Sigmoid colon (tissue), 7 donors: ENCODE measurements around the gene TMPRSS9. TPM values are rescaled to one million over a fixed set of nuclear protein-coding genes. Genes with fewer than 3 reads are reported as not detected.

Experiments
- DNase-seq: peaks from one replicate; pipeline ENCODE4 v3.0.0-alpha.2; 2019
- H3K27ac ChIP-seq, 4 donors: fragments of 200-600 bp; sonication (generic); one replicate each; pipeline ENCODE4 v1.5.1; 2016 to 2019; ENCODE audit warnings: mild to moderate bottlenecking in 1 of 4
- H3K27me3 ChIP-seq, 3 donors: fragments of 200-600 bp; sonication (generic); one replicate each; pipeline ENCODE4 v1.5.1; 2019; ENCODE audit warnings: mild to moderate bottlenecking in 1 of 3
- H3K36me3 ChIP-seq, 4 donors: fragments of 200-600 bp; sonication (generic); one replicate each; pipeline ENCODE4 v1.5.1; 2016 to 2019
- H3K4me1 ChIP-seq, 4 donors: fragments of 200-600 bp; sonication (generic); one replicate each; pipeline ENCODE4 v1.5.1; 2017 to 2019
- H3K4me3 ChIP-seq, 4 donors: fragments of 200-600 bp; sonication (generic); one replicate each; pipeline ENCODE4 v1.5.1; 2017 to 2019; ENCODE audit warnings: mild to moderate bottlenecking in 2 of 4, moderate library complexity in 1 of 4
- H3K9me3 ChIP-seq, 4 donors: fragments of 200-600 bp in 3 of 4; sonication (generic) in 3 of 4; one replicate each; pipeline versions ENCODE4 v1.5.1 to v1.6.1; 2013 to 2019
- CTCF ChIP-seq, 4 experiments: fragments of 450-650 bp in 3 of 4; fragments of 200-600 bp in 1 of 4; IDR thresholded peaks; one replicate each; pipeline ENCODE4 v1.5.1; 2016 to 2019; ENCODE audit warnings: antibody characterized with exemption in 4 of 4, mild to moderate bottlenecking in 3 of 4, moderate library complexity in 2 of 4
- EP300 ChIP-seq, 4 donors: sonication (generic); formaldehyde crosslinking; IDR thresholded peaks; one replicate each; pipeline ENCODE4 v1.6.1; 2017; ENCODE audit warnings: antibody characterized with exemption in 4 of 4
- POLR2A ChIP-seq, 2 donors: fragments of 450-650 bp; IDR thresholded peaks; one replicate each; pipeline ENCODE4 v1.6.1; 2016; ENCODE audit warnings: antibody characterized with exemption in 2 of 2, mild to moderate bottlenecking in 2 of 2, moderate library complexity in 2 of 2
- POLR2AphosphoS5 ChIP-seq, 4 donors: sonication (generic); formaldehyde crosslinking; IDR thresholded peaks; one replicate each; pipeline ENCODE4 v1.6.1; 2017; ENCODE audit warnings: antibody characterized with exemption in 4 of 4
- WGBS, 2 donors: extraction: QIAGEN DNeasy Blood & Tissue Kit; methylation state at CpG; one replicate each; pipeline ENCODE4 v1.1.7; 2013; 5-methylcytosine and 5-hydroxymethylcytosine counted together
- intact Hi-C: fragments of 100-400 bp; cut with DNase I; formaldehyde crosslinking; loops from one replicate; pipeline ENCODE4 v1.15.1; 2023
- polyA plus RNA-seq, 3 donors: library from polyadenylated mRNA; stranded (reverse); fragments of 200-250 nt; gene quantifications; one replicate each; pipeline ENCODE4 v1.2.3, GENCODE V29; 2013
- total RNA-seq, 4 donors: library from RNA; depleted of rRNA; stranded (reverse); fragments of >200 nt; gene quantifications; one replicate each; pipeline ENCODE4 v1.1.0, GENCODE V29; 2016
- donor health status: healthy with polysubstance abuse.
- donor health status: Bipolar disorder and iron deficiency.
- donor health status: healthy.

Gene TMPRSS9
- total and polyA plus RNA-seq, 7 donors = 0.16 to 0.68 (median 0.27) TPM; not detected in 3

GRCh38 chr19:2428756-2429711, 69.0 kb downstream of the TMPRSS9 start:
- H3K4me1 ChIP-seq = peaks cover 0 to 44% (median 39%) of the 10 kb centered on the region in 4 donors
- H3K27me3 ChIP-seq = no peaks in the 10 kb centered on the region
- 86 to 90% methylated on average over 37 of the region's 37 CpGs for WGBS, 2 donors
- peak overlapping the region; percentile 94 to 98 (median 98) for H3K27ac ChIP-seq
- no peaks in the 10 kb centered on the region for H3K9me3 ChIP-seq
- intact Hi-C loops = loop anchor here (1.0 to 10.0 kb wide), 2 partner anchors 27 to 356 kb away; partner anchors contain the start of genes LMNB2, SGTA and THOP1
- peak overlapping the region in 3 of 4 donors; percentile 70 to 98 (median 86) for H3K4me3 ChIP-seq
- no peak for DNase-seq
- TF ChIP-seq POLR2AphosphoS5 (IDR thresholded peaks at IDR 0.05) = no peak
- TF ChIP-seq POLR2A (IDR thresholded peaks at IDR 0.05) = no peak
- no peak for TF ChIP-seq EP300 (IDR thresholded peaks at IDR 0.05)
- no peak for TF ChIP-seq CTCF (IDR thresholded peaks at IDR 0.05)
- H3K36me3 ChIP-seq = peaks cover 0 to 20% (median 9%) of the 10 kb centered on the region in 4 donors

GRCh38 chr19:2429917-2430535, 70.0 kb downstream of the TMPRSS9 start:
- H3K9me3 ChIP-seq = no peaks in the 10 kb centered on the region
- no peak for DNase-seq
- H3K27me3 ChIP-seq = no peaks in the 10 kb centered on the region
- TF ChIP-seq POLR2A (IDR thresholded peaks at IDR 0.05) (no peak), POLR2AphosphoS5 (IDR thresholded peaks at IDR 0.05) (no peak), EP300 (IDR thresholded peaks at IDR 0.05) (no peak), CTCF (IDR thresholded peaks at IDR 0.05) (no peak)
- peaks cover 0 to 34% (median 32%) of the 10 kb centered on the region in 4 donors for H3K4me1 ChIP-seq
- no peak overlapping the region for H3K4me3 ChIP-seq
- intact Hi-C loops = loop anchor here (10.0 kb wide), 1 partner anchor 355 kb away; the partner anchor contains the start of genes SGTA and THOP1
- 90% methylated on average over 25 of the region's 25 CpGs for WGBS, 2 donors
- no peak overlapping the region for H3K27ac ChIP-seq
- peaks cover 0 to 29% (median 19%) of the 10 kb centered on the region in 4 donors for H3K36me3 ChIP-seq

GRCh38 chr19:2431318-2432055, 71.4 kb downstream of the TMPRSS9 start:
- Histone ChIP-seq H3K4me3 (no peak overlapping the region), H3K36me3 (peaks cover 0 to 31% (median 19%) of the 10 kb centered on the region in 4 donors), H3K27me3 (no peaks in the 10 kb centered on the region), H3K9me3 (no peaks in the 10 kb centered on the region), H3K27ac (no peak overlapping the region), H3K4me1 (peaks cover 0 to 21% (median 18%) of the 10 kb centered on the region in 4 donors)
- intact Hi-C loops = no loop called here
- 95% methylated on average over 37 of the region's 37 CpGs for WGBS, 2 donors
- no peak for DNase-seq
- TF ChIP-seq CTCF (IDR thresholded peaks at IDR 0.05) (no peak), EP300 (IDR thresholded peaks at IDR 0.05) (no peak), POLR2AphosphoS5 (IDR thresholded peaks at IDR 0.05) (no peak), POLR2A (IDR thresholded peaks at IDR 0.05) (no peak)

GRCh38 chr19:2432131-2432848, 72.2 kb downstream of the TMPRSS9 start:
- intact Hi-C loops = no loop called here
- TF ChIP-seq POLR2A (IDR thresholded peaks at IDR 0.05) (no peak), CTCF (IDR thresholded peaks at IDR 0.05) (no peak), EP300 (IDR thresholded peaks at IDR 0.05) (no peak), POLR2AphosphoS5 (IDR thresholded peaks at IDR 0.05) (no peak)
- Histone ChIP-seq H3K9me3 (no peaks in the 10 kb centered on the region), H3K36me3 (peaks cover 0 to 35% (median 20%) of the 10 kb centered on the region in 4 donors), H3K4me1 (peaks cover 0 to 14% (median 11%) of the 10 kb centered on the region in 4 donors), H3K27me3 (no peaks in the 10 kb centered on the region), H3K27ac (no peak overlapping the region), H3K4me3 (no peak overlapping the region)
- 97 to 98% methylated on average over 25 of the region's 25 CpGs for WGBS, 2 donors
- no peak for DNase-seq
